Measurements from ENCODE around the gene ELK3. TPM values are rescaled to one million over a fixed set of nuclear protein-coding genes. Genes with fewer than 3 reads are reported as not detected.

The ELK3 gene
- total RNA-seq, 1 donor from 2014 or later, result 3.7 TPM

- Mint-ChIP-seq H3K4me1 (ENCODE audit: low read depth, unreplicated experiment) (peaks cover 2% of the 10 kb centered on the region), H3K27ac (ENCODE audit: unreplicated experiment) (no peak overlapping the region), H3K36me3 (ENCODE audit: unreplicated experiment) (peaks cover 17% of the 10 kb centered on the region), H3K4me3 (ENCODE audit: unreplicated experiment) (no peak overlapping the region), H3K27me3 (ENCODE audit: unreplicated experiment) (peaks cover 6% of the 10 kb centered on the region), H3K9me3 (ENCODE audit: unreplicated experiment) (peaks cover 2% of the 10 kb centered on the region)
- no peak for DNase-seq
- TF ChIP-seq CTCF (IDR thresholded peaks at IDR 0.05; ENCODE audit: partially characterized antibody, unreplicated experiment), result no peak
These were observed 60.9 kb downstream of the ELK3 start for GRCh38 chr12:96255077-96255476.

GRCh38 chr12:96256672-96257361 is 62.6 kb downstream of the ELK3 start:
- Mint-ChIP-seq H3K4me3 (ENCODE audit: unreplicated experiment) (no peak overlapping the region), H3K4me1 (ENCODE audit: low read depth, unreplicated experiment) (peaks cover 2% of the 10 kb centered on the region), H3K9me3 (ENCODE audit: unreplicated experiment) (peaks cover 2% of the 10 kb centered on the region), H3K27me3 (ENCODE audit: unreplicated experiment) (peaks cover 2% of the 10 kb centered on the region), H3K36me3 (ENCODE audit: unreplicated experiment) (peaks cover 4% of the 10 kb centered on the region), H3K27ac (ENCODE audit: unreplicated experiment) (no peak overlapping the region)
- no peak for DNase-seq
- TF ChIP-seq CTCF (IDR thresholded peaks at IDR 0.05; ENCODE audit: partially characterized antibody, unreplicated experiment), result no peak

- H3K27me3 Mint-ChIP-seq (ENCODE audit: unreplicated experiment), result peaks cover 2% of the 10 kb centered on the region
- H3K4me3 Mint-ChIP-seq (ENCODE audit: unreplicated experiment), result no peak overlapping the region
- TF ChIP-seq CTCF (IDR thresholded peaks at IDR 0.05; ENCODE audit: partially characterized antibody, unreplicated experiment), result no peak
- peaks cover 4% of the 10 kb centered on the region for H3K36me3 Mint-ChIP-seq (ENCODE audit: unreplicated experiment)
- no peak overlapping the region for H3K27ac Mint-ChIP-seq (ENCODE audit: unreplicated experiment)
- H3K4me1 Mint-ChIP-seq (ENCODE audit: low read depth, unreplicated experiment), result peaks cover 2% of the 10 kb centered on the region
- DNase-seq, result no peak
- peaks cover 2% of the 10 kb centered on the region for H3K9me3 Mint-ChIP-seq (ENCODE audit: unreplicated experiment)
These were observed 63.5 kb downstream of the ELK3 start for GRCh38 chr12:96257550-96258103.

- no peak for DNase-seq
- TF ChIP-seq CTCF (IDR thresholded peaks at IDR 0.05; ENCODE audit: partially characterized antibody, unreplicated experiment), result no peak
These were observed 64.2 kb downstream of the ELK3 start for GRCh38 chr12:96258104-96258961.

More at GRCh38 chr12:96258104-96258961, 64.2 kb downstream of the ELK3 start:
- no peak overlapping the region for H3K4me3 Mint-ChIP-seq (ENCODE audit: unreplicated experiment)
- peaks cover 4% of the 10 kb centered on the region for H3K36me3 Mint-ChIP-seq (ENCODE audit: unreplicated experiment)
- H3K9me3 Mint-ChIP-seq (ENCODE audit: unreplicated experiment), result peaks cover 2% of the 10 kb centered on the region
- H3K27me3 Mint-ChIP-seq (ENCODE audit: unreplicated experiment), result peaks cover 3% of the 10 kb centered on the region
- peaks cover 2% of the 10 kb centered on the region for H3K4me1 Mint-ChIP-seq (ENCODE audit: low read depth, unreplicated experiment)
- H3K27ac Mint-ChIP-seq (ENCODE audit: unreplicated experiment), result peak overlapping the region; percentile 43

Measured in glutamatergic neuron (in vitro differentiated cells).